NCI-H187 treated with DMSO at 0.1 percent for 48 hours (cell line): ENCODE data around the gene CAMK1G.

ENCODE experiments used
- DNase-seq: peaks from one replicate; lab custom pipeline; 2025; lab: John Stamatoyannopoulos, UW

CAMK1G gene

DNA sequence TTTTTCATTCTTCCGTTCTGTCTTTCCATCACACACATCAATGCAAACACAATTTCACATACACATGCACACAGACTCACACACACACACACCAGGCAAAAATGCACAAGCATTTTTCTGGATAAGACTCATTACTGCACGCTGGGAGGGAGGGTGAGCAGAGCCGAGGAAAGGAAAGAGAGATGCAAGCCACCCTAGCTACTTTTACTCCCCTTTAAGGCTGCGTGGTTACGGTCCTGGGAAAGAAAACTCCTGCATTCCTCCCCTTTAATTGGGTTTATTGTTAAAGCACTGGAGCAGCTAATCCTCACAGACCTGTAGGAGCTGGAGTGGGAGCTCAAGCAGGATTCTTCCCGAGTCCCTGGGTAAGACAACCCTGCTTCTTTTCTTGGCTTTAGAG is at the start of gene CAMK1G:
CAMK1G (plus strand) TSS at position 307 of the 400 bp plus-strand sequence. CDS start 11,270 bp downstream, outside the sequence.
- DNase-seq: no peak

GRCh38 chr1:209534496-209535250 is 48.8 kb upstream of the CAMK1G start:
- no peak for DNase-seq

- no peak for DNase-seq
Measured at GRCh38 chr1:209536843-209537242, 46.7 kb upstream of the CAMK1G start.

GRCh38 chr1:209537336-209538114 is 46.0 kb upstream of the CAMK1G start:
- DNase-seq: no peak

GRCh38 chr1:209539576-209539975 is 43.9 kb upstream of the CAMK1G start:
- no peak for DNase-seq

- no peak for DNase-seq
Measured at GRCh38 chr1:209542585-209542984, 40.9 kb upstream of the CAMK1G start.

DNA sequence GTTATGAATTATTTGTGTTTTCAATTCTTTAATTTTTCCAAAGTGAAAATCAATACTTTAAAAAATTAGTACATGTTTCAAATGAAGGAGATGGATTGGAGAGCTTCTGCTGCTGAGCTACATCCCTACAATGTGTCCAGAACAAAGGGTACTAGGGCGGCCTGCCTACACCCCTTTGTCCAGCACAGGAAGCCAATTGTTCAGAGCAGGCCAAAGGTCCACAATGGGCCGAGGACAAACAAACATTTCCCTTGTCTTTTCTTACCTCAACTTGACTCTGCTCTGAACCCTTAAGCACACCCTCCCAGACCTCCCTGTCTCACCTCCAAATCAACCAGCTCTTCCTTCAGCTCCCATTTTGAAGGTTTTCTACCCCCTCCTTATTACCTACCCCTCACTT is 39.4 kb upstream of the CAMK1G start:
- DNase-seq: no peak

GRCh38 chr1:209545423-209545822 is 38.1 kb upstream of the CAMK1G start:
- no peak for DNase-seq

GRCh38 chr1:209546390-209547085 is 37.0 kb upstream of the CAMK1G start:
- DNase-seq: no peak

- no peak for DNase-seq
Measured at GRCh38 chr1:209547626-209548025, 35.9 kb upstream of the CAMK1G start.

GRCh38 chr1:209549443-209550205 is 33.9 kb upstream of the CAMK1G start:
- DNase-seq: no peak

DNA sequence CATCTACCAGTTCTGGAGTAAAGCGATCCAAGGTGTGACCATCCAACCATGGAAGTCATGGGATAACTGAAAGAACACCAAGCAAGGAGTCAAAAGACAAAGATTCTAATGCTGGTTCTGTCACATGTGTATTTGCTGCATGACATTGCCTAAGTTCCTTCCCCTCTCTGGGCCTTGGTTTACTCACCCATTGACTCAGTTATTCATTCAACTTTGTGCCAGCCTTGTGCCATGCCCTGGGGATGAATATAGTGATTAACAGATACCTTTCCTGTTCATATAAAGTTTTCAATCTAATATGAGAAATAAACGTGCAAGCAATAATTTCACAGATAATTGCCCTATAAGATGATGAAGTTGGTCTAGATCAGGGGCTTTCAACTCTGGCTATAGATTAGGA is 33.0 kb upstream of the CAMK1G start:
- no peak for DNase-seq

GRCh38 chr1:209552406-209553264 is 30.9 kb upstream of the CAMK1G start:
- no peak for DNase-seq

DNA sequence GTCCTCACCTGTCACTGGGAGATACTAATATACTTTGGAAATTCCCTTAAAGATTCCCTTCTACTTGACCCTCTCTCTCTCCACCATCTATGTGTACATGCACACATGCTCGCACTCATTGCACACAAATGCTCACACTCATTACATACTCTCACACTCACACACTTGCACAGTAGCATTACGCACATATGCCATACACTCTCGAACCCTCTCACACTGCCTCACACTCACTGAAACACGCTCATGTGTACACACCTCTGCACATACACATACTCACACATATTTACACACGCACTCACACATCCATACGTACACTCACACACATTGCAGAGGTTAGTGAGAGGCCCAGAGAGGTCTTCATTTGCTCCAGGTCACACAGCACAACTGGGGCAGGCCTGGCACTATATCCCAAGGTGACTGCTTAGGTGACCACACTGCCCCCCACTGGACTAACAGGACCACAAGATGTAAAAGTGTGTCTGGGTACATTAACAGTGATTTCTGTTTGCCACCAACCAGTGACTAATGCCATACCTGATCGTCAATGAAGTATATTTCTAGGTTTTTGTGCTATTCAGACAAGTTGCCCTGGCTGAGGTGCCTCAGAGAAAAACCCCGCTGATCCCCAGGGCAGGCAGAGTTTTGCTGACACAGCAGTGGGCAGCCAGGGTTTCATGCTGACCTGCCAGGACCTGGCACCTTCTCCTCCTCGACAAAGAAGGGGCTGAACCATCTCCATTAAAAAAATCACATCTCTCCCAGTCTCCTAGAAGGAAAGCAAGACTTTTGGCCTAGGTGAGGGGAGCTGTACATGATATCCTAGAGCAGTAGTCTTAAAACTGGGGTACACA is 28.5 kb upstream of the CAMK1G start:
- no peak for DNase-seq

GRCh38 chr1:209556162-209556690 is 27.3 kb upstream of the CAMK1G start:
- no peak for DNase-seq

- no peak for DNase-seq
Measured at GRCh38 chr1:209557221-209557620, 26.3 kb upstream of the CAMK1G start.

GRCh38 chr1:209560529-209560928 is 23.0 kb upstream of the CAMK1G start:
- no peak for DNase-seq

DNA sequence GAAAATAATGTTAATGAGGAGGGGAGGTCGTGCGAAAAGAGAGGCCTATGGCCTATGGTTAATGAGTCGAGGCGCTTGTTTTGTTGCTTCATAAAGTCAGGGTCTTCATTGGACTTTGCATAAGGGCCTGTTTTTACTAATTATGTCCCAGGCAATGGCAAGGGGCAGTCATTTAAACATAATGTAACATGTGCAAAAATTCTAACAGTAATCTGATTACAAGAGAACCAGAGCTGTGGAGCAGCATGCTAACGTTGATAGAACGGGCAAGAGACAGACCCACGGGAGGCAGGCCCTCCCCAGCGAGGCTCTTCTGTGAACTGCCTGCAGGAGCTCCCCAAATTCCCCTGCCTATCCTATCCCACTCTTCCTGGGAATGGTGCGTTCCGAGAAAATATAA is 22.6 kb upstream of the CAMK1G start:
- no peak for DNase-seq

DNA sequence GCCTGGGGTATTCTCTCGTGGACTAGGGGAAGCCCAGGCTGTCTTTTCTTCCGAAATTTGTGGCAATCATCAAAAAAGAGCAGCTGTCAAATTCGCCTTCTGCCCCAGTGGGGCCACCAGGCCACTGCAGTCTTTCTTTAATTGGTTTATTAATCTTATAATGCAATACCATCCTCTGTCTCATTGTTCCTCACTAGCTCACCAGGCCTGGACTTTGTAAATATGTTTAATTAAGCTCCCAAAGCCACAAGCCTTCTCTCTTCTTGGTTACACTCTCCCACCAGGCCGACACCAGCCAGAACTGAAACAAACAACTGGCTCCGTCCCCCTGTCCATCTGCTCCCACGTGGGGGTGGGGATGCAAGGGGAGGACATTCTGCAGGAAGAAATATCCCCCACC is 22.0 kb upstream of the CAMK1G start:
- no peak for DNase-seq

DNA sequence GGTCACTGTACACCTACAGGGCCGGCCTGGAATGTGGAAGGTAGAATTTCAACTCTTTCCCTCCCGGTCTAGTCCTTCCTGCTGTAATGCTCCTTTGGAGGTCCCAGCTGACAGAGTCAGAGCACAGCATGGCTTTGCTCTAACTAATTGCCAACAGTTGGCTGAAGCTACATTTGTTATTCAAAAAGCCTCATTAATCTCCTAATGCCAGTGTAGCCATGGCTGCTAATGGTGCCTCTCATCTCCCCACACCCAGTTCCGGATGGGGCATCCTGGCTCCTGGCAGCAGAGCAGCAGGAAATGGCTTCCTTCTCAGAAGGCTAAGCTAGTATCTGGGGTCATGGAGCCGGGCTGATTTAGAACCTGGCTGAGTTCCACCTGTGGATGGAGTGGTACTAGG is 18.7 kb upstream of the CAMK1G start:
- DNase-seq: no peak
